Activated gamma-delta T cell treated with Interleukin-2 at 50 U/mL for 16 hours (primary cell): ENCODE measurements around the gene COL13A1.

ENCODE experiments used
- DNase-seq: peaks from one replicate; pipeline ENCODE4 v3.0.0-alpha.2; 2020

COL13A1 gene

GRCh38 chr10:69792341-69792740 is 9.4 kb upstream of the COL13A1 start:
- no peak for DNase-seq

- no peak for DNase-seq
These were observed 7.0 kb upstream of the COL13A1 start for GRCh38 chr10:69794673-69795072.

- no peak for DNase-seq
These were observed 6.3 kb upstream of the COL13A1 start for GRCh38 chr10:69795242-69795934.

DNA sequence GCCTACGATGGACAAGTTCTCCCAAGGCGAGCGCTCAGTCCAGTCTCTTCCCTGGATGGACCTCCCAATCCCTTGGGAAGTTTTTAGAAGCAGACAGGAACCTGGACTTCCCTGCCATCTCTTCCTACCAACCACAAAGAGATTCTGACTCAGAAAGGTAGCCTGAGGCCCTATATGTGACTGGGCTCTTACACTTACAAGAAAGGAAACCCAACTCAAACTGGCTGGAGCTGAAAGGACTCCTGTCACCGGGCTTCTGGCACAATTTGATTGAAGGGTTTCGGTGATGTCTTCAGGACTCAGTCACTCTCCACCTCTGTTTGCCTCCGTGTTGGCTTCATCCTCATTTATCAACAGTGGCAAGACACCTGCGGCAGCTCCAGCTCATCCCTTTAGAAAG is 3.7 kb upstream of the COL13A1 start:
- DNase-seq, result no peak

GRCh38 chr10:69800109-69800508 is 1.6 kb upstream of the COL13A1 start:
- DNase-seq, result no peak

DNA sequence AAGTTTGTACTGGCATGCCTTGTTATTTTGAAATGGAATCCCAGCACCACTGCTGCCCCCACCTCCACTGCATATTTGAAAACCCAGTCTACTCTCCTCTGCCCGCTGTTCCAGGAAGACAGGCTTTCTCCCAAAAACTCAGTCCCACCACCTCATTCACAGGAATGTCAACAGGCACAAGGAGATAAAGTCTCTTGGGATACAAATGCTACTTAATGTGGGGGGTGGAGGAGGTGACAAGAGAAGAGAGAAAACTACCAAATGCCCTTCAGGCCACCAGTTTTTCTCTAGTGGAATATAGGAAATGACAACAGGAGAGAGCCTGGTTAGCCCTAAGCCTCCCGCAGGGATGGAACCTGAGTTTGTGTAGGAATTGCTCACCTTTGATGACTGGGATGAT is 1.0 kb upstream of the COL13A1 start:
- no peak for DNase-seq

GRCh38 chr10:69801094-69801433 is 642 bp upstream of the COL13A1 start:
- DNase-seq, result peak; percentile 13

DNA sequence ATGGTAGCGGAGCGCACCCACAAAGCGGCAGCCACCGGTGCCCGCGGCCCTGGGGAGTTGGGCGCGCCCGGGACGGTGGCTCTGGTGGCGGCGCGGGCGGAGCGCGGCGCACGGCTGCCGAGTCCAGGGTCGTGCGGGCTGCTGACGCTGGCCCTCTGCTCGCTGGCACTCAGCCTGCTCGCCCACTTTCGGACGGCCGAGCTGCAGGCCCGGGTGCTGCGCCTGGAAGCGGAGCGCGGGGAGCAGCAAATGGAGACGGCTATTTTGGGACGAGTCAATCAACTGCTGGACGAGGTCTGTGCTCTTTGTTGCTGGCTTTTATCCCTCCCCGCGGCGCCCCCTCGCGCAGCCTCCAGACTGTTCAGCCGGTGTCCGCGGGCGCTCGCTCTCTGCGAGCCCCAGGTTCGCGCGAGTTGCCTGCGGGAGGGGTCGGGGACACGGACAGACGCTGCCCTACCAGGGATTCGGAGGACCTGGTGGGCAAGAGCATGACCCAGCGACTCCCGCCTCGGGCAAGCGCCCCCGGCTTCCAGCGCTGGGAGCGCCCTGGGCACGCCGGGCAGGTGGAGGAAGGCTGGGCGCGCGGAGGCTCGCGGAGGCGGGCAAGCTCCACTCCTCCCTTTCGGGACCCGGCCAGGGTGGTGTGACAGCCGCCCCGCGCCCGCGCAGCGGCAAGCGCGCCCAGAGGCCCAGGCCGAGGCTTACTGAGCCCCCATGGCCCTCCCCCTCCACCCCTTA is 887 bp downstream of the COL13A1 start:
- no peak for DNase-seq

GRCh38 chr10:69803809-69804208 is 2.1 kb downstream of the COL13A1 start:
- DNase-seq, result no peak

- no peak for DNase-seq
These were observed 3.1 kb downstream of the COL13A1 start for GRCh38 chr10:69804775-69805174.

- no peak for DNase-seq
These were observed 5.4 kb downstream of the COL13A1 start for GRCh38 chr10:69807122-69807521.

- DNase-seq, result no peak
These were observed 6.0 kb downstream of the COL13A1 start for GRCh38 chr10:69807696-69808095.

- no peak for DNase-seq
These were observed 7.6 kb downstream of the COL13A1 start for GRCh38 chr10:69809318-69809717.

DNA sequence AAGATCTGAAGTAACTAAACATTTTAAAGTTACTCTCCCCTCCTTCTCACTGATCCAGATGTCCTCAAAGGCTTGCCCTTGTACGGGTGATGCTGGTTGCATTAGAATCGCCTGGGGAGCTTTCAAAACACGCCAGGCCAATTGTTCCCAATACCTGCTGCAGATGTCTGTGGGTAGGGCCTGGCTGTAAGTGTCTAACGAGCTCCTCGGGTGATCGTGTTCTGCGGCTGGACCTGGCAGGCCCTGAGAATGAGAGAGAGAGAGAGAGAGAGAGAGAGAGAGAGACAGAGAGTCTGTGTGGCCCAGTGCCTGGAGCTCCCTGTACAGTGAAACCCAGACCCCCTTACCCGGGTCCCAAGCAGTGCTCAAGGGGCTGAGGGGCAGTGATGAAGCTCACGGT is 8.4 kb downstream of the COL13A1 start:
- DNase-seq, result no peak

GRCh38 chr10:69810675-69811397 is 9.1 kb downstream of the COL13A1 start:
- no peak for DNase-seq

DNA sequence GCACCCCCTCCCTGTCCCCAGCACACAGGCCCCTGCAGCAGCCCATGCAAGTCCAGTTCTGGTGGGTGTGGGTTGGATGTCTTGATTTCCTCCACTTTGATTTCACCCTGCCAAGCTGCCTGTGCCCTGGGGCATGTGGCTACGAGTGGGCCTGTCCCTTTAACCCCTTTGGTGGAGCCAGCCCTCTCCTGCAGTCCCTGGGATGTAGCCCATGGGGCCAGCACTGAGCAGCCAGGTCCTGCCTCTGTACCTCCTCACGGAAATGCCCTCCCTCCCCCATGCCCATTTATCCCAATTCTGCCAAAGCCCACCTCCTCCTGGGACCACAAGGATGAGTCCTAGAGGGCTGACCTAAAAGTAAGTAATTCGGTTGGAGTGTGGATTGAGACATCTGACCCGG is 11.9 kb downstream of the COL13A1 start:
- DNase-seq, result no peak

DNA sequence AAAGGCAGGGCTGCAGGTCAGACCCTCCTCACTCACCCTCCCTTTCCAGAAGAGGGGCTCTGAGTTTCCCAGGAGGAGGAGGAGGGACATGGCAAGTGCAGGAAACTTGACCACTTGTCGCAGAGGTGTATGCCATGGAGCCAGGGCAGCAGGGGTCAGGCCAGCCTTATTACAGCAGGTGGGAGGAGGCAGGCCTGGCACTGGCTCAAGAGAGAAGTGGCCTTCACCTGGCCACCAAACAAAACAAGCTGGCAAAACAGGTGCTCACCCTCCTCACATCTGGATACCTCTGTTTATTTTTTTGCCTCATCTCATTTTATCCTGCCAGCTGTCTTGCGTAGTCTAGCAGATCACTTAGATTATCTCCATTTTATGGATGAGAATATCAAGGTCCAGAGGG is 12.5 kb downstream of the COL13A1 start:
- no peak for DNase-seq

DNA sequence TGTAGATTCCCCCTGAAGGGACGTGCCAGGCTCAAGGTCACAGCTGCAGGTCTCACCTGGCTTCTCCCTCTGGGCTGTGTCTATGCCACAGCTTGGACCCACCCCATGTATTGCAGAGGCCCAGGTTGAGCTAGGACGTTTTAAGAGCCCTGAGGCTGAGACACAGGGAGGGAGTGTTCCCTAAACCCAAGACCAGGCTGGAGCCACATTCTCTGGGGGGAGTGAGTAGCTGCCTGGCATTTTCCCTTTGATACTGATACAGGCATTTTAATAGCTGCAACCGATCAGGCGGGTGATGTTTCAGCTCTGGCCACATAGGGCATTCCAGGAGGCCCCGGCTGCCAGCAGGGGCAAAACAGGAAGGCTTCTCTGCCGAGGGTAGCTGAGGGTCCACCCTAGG is 13.4 kb downstream of the COL13A1 start:
- DNase-seq, result no peak

GRCh38 chr10:69816521-69816920 is 14.8 kb downstream of the COL13A1 start:
- no peak for DNase-seq

GRCh38 chr10:69817078-69817581 is 15.4 kb downstream of the COL13A1 start:
- no peak for DNase-seq

GRCh38 chr10:69818676-69819239 is 17.1 kb downstream of the COL13A1 start:
- DNase-seq, result no peak

- DNase-seq, result no peak
These were observed 18.2 kb downstream of the COL13A1 start for GRCh38 chr10:69819716-69820506.

- no peak for DNase-seq
These were observed 19.1 kb downstream of the COL13A1 start for GRCh38 chr10:69820817-69821216.
